Neural cell (in vitro differentiated cells): ENCODE results near the gene ARID3C. TPM values are rescaled to one million over a fixed set of nuclear protein-coding genes. Genes with fewer than 3 reads are reported as not detected.

Experiments used
- H2AFZ ChIP-seq: fragments of 200-600, 300-800 bp; sonication (generic), shearing (Covaris generic); 2 replicates; pipeline ENCODE4 v1.6.0; 2014; ENCODE audit warnings: low read depth, mild to moderate bottlenecking, antibody characterized with exemption, low read length, moderate library complexity
- H3F3A ChIP-seq: fragments of 200-600 bp; shearing (Covaris generic); 2 replicates; pipeline ENCODE4 v1.6.1; 2016; ENCODE audit warnings: mild to moderate bottlenecking, moderate library complexity, mixed read lengths, antibody characterized with exemption, low read length; ENCODE audit not compliant: insufficient read depth, poor library complexity, severe bottlenecking
- H3K27ac ChIP-seq: fragments of 200-600, 300-800 bp; sonication (generic), shearing (Covaris generic); 2 replicates; pipeline ENCODE4 v1.5.1; 2014; ENCODE audit warnings: mild to moderate bottlenecking, low read length, moderate library complexity
- H3K27me3 ChIP-seq: fragments of 300-800, 200-600 bp; sonication (generic), shearing (Covaris generic); 2 replicates; pipeline ENCODE4 v1.6.0; 2014; ENCODE audit warnings: mild to moderate bottlenecking, low read depth, low read length, moderate library complexity; ENCODE audit not compliant: insufficient read depth
- H3K36me3 ChIP-seq: fragments of 300-800, 200-600 bp; sonication (generic), shearing (Covaris generic); 2 replicates; pipeline ENCODE4 v1.5.1; 2014; ENCODE audit warnings: mild to moderate bottlenecking, antibody characterized with exemption, low read length, moderate library complexity; ENCODE audit not compliant: insufficient read depth
- H3K4me2 ChIP-seq: fragments of 300-800, 200-600 bp; sonication (generic), shearing (Covaris generic); 2 replicates; pipeline ENCODE4 v1.6.0; 2014; ENCODE audit warnings: mild to moderate bottlenecking, low read length
- H3K4me3 ChIP-seq: fragments of 300-800, 200-600 bp; sonication (generic), shearing (Covaris generic); 2 replicates; pipeline ENCODE4 v1.5.1; 2014; ENCODE audit warnings: mild to moderate bottlenecking, low read length, moderate library complexity
- H3K79me2 ChIP-seq: fragments of 200-600 bp; shearing (Covaris generic); replicated peaks from 2 replicates; pipeline ENCODE4 v1.6.0; 2014; ENCODE audit warnings: mild to moderate bottlenecking, low read length, moderate library complexity; ENCODE audit not compliant: insufficient read depth
- H3K9ac ChIP-seq: fragments of 300-800, 200-600 bp; sonication (generic), shearing (Covaris generic); 2 replicates; pipeline ENCODE4 v1.6.1; 2016; ENCODE audit warnings: mild to moderate bottlenecking, low read length, mixed read lengths
- H3K9me2 ChIP-seq: fragments of 200-600 bp; shearing (Covaris generic); 2 replicates; pipeline ENCODE4 v1.6.1; 2016; ENCODE audit warnings: mild to moderate bottlenecking, low read length, mixed read lengths; ENCODE audit not compliant: insufficient read depth
- H3K9me3 ChIP-seq: fragments of 200-600, 300-800 bp; sonication (generic), shearing (Covaris generic); 2 replicates; pipeline ENCODE4 v1.6.1; 2016; ENCODE audit warnings: mild to moderate bottlenecking, mixed run types, low read length, moderate library complexity, mixed read lengths
- H4K20me1 ChIP-seq: fragments of 200-600 bp; shearing (Covaris generic); 2 replicates; pipeline ENCODE4 v1.6.1; 2016; ENCODE audit warnings: mild to moderate bottlenecking, mixed run types; ENCODE audit not compliant: insufficient read depth
- CTCF ChIP-seq: fragments of 450-650 bp; IDR thresholded peaks from 2 replicates; pipeline ENCODE4 v1.5.1; 2014; ENCODE audit warnings: antibody characterized with exemption, mild to moderate bottlenecking, moderate library complexity; ENCODE audit not compliant: poor library complexity, severe bottlenecking
- EP300 ChIP-seq: fragments of 450-650 bp; conservative IDR thresholded peaks from 2 replicates; pipeline ENCODE4 v1.6.1; 2014; ENCODE audit warnings: antibody characterized with exemption, mild to moderate bottlenecking, moderate library complexity; ENCODE audit not compliant: poor library complexity, severe bottlenecking
- EZH2 ChIP-seq: fragments of 200-600, 300-800 bp; shearing (Covaris generic), sonication (generic); IDR thresholded peaks from 2 replicates; pipeline ENCODE4 v1.6.1; 2014; ENCODE audit warnings: antibody characterized with exemption, low read length, borderline replicate concordance, mild to moderate bottlenecking; ENCODE audit not compliant: insufficient read depth, poor library complexity, severe bottlenecking
- MXI1 ChIP-seq: fragments of 450-650 bp; conservative IDR thresholded peaks from 2 replicates; pipeline ENCODE4 v1.6.1; 2014; ENCODE audit warnings: antibody characterized with exemption, mild to moderate bottlenecking; ENCODE audit not compliant: poor library complexity, severe bottlenecking
- POLR2AphosphoS5 ChIP-seq: IDR thresholded peaks from 2 replicates; pipeline ENCODE4 v1.6.1; 2012
- RAD21 ChIP-seq: fragments of 450-650 bp; conservative IDR thresholded peaks from 2 replicates; pipeline ENCODE4 v1.6.1; 2014; ENCODE audit warnings: antibody characterized with exemption, mild to moderate bottlenecking, moderate library complexity
- REST ChIP-seq: IDR thresholded peaks from 2 replicates; pipeline ENCODE4 v1.6.1; 2012; ENCODE audit warnings: borderline replicate concordance
- SMC3 ChIP-seq: fragments of 450-650 bp; conservative IDR thresholded peaks from 2 replicates; pipeline ENCODE4 v1.6.1; 2014; ENCODE audit warnings: antibody characterized with exemption, mild to moderate bottlenecking, moderate library complexity; ENCODE audit not compliant: poor library complexity
- TAF1 ChIP-seq: IDR thresholded peaks from 2 replicates; pipeline ENCODE4 v1.6.1; 2012; ENCODE audit warnings: low read depth
- polyA plus RNA-seq: library from polyadenylated mRNA; depleted of rRNA; stranded (reverse); fragments of >200 nt; gene quantifications from 2 replicates; pipeline ENCODE4 v1.2.3, GENCODE V29; 2014

ARID3C gene
- polyA plus RNA-seq, 1 donor from 2014 or later: 2.8 TPM

- no peaks in the 10 kb centered on the region for H3K36me3 ChIP-seq
- peak within 1 kb of the TSS; percentile 94 for H3K9ac ChIP-seq
- TF ChIP-seq REST (peak; percentile 85), MXI1 (peak; percentile 65), RAD21 (no peak), CTCF (no peak), EZH2 (no peak), SMC3 (peak; percentile 22), POLR2AphosphoS5 (peak; percentile 98), TAF1 (peak; percentile 92), EP300 (peak; percentile 66)
- H3K79me2 ChIP-seq: peaks cover 14% of the 10 kb centered on the region
- H3K4me3 ChIP-seq: peak within 1 kb of the TSS; percentile 93
- H3K27ac ChIP-seq: peak within 1 kb of the TSS; percentile 89
- no peaks in the 10 kb centered on the region for H3K27me3 ChIP-seq
- H3K9me2 ChIP-seq: no peaks in the 10 kb centered on the region
- H2AFZ ChIP-seq: peak within 1 kb of the TSS; percentile 81
- H3F3A ChIP-seq: peaks cover 3% of the 10 kb centered on the region
- H4K20me1 ChIP-seq: no peaks in the 10 kb centered on the region
- peak within 1 kb of the TSS; percentile 63 for H3K4me2 ChIP-seq
- no peaks in the 10 kb centered on the region for H3K9me3 ChIP-seq
Measured at GRCh38 chr9:34620061-34620994, 8.5 kb downstream of the ARID3C start, which contains the start of gene DCTN3. Gene DCTN3, minus strand, starts transcription at chr9:34620495. Its CDS starts 31 bp downstream, at chr9:34620464.

GRCh38 chr9:34615132-34615531 lies 13.7 kb downstream of the ARID3C start:
- no peaks in the 10 kb centered on the region for H3K36me3 ChIP-seq
- H3K4me3 ChIP-seq: no peak overlapping the region
- H3K4me2 ChIP-seq: no peak overlapping the region
- no peak overlapping the region for H3K9ac ChIP-seq
- H3K79me2 ChIP-seq: peaks cover 13% of the 10 kb centered on the region
- no peak overlapping the region for H3K27ac ChIP-seq
- H3K27me3 ChIP-seq: no peaks in the 10 kb centered on the region
- no peaks in the 10 kb centered on the region for H3K9me2 ChIP-seq
- H4K20me1 ChIP-seq: no peaks in the 10 kb centered on the region
- H3F3A ChIP-seq: peaks cover 3% of the 10 kb centered on the region
- H2AFZ ChIP-seq: no peak overlapping the region
- TF ChIP-seq RAD21 (no peak), POLR2AphosphoS5 (no peak), REST (no peak), EZH2 (no peak), SMC3 (no peak), MXI1 (no peak), CTCF (no peak), EP300 (no peak), TAF1 (no peak)
- H3K9me3 ChIP-seq: no peaks in the 10 kb centered on the region
